ENCODE data around the gene KIF5C. TPM values are rescaled to one million over a fixed set of nuclear protein-coding genes. Genes with fewer than 3 reads are reported as not detected.

Gene KIF5C
- total RNA-seq, 6 donors from 2014 or later: 0.44 to 1.6 (median 0.85) TPM

DNA sequence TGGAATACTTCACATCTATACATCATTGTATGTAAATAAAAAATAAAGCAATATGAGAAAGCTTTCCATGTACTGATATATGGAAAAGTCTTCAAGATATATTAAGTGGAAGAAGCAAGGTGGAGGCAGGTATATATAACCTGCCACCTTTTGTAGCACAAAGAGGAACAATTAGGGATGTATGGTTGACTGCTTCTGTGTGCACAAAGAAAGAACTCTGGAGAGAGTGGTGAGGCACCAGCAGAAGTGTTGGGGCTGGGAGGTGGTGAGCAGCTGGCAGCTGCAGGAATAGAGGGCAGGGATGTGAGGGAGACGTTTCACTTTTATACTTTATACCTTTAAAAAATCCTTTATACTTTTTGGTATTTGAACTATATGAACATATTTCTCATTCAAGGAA lies 26.1 kb downstream of the KIF5C start:
- no peaks in the 10 kb centered on the region for H3K27me3 ChIP-seq
- TF ChIP-seq POLR2A (IDR thresholded peaks at IDR 0.05) (no peak), POLR2AphosphoS5 (IDR thresholded peaks at IDR 0.05) (no peak), EP300 (IDR thresholded peaks at IDR 0.05) (no peak)
- TF ChIP-seq, protein P1, sequence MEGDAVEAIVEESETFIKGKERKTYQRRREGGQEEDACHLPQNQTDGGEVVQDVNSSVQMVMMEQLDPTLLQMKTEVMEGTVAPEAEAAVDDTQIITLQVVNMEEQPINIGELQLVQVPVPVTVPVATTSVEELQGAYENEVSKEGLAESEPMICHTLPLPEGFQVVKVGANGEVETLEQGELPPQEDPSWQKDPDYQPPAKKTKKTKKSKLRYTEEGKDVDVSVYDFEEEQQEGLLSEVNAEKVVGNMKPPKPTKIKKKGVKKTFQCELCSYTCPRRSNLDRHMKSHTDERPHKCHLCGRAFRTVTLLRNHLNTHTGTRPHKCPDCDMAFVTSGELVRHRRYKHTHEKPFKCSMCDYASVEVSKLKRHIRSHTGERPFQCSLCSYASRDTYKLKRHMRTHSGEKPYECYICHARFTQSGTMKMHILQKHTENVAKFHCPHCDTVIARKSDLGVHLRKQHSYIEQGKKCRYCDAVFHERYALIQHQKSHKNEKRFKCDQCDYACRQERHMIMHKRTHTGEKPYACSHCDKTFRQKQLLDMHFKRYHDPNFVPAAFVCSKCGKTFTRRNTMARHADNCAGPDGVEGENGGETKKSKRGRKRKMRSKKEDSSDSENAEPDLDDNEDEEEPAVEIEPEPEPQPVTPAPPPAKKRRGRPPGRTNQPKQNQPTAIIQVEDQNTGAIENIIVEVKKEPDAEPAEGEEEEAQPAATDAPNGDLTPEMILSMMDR (IDR thresholded peaks at IDR 0.05): no peak
- 58 to 68% methylated on average over 1 of the region's 1 CpG for WGBS, 2 donors
- H3K36me3 ChIP-seq: no peaks in the 10 kb centered on the region
- DNase-seq (no peak), ATAC-seq (ENCODE audit: low FRiP score in 2 of 2) (no peak)
- no peak overlapping the region for H3K27ac ChIP-seq
- no peaks in the 10 kb centered on the region for H3K9me3 ChIP-seq
- no peaks in the 10 kb centered on the region for H3K4me1 ChIP-seq
- H3K4me3 ChIP-seq: no peak overlapping the region

DNA sequence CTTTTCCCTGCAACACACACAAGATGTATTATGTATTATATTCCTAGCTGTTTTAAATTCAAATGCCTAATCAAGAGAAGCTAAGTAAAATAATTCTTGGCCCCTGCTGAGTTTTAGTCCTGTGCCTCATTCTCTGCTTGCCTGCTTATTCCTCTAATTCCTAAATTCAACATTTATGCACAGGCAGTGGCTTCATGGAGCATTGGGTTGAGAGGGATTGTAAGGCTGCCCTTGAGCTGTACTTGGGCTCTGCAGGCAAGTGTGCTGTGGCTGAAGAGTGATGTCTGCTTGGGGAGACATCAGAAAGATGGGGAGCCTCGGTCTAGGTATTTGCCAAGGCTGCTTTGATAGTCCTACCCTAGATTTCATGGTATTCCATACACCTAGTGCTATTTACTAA lies 27.8 kb downstream of the KIF5C start:
- H3K4me1 ChIP-seq: no peaks in the 10 kb centered on the region
- WGBS, 2 donors: 71 to 75% methylated on average over 1 of the region's 1 CpG
- H3K27me3 ChIP-seq: no peaks in the 10 kb centered on the region
- H3K36me3 ChIP-seq: no peaks in the 10 kb centered on the region
- TF ChIP-seq, protein P1 (IDR thresholded peaks at IDR 0.05): no peak
- TF ChIP-seq POLR2A (IDR thresholded peaks at IDR 0.05) (no peak), EP300 (IDR thresholded peaks at IDR 0.05) (no peak), POLR2AphosphoS5 (IDR thresholded peaks at IDR 0.05) (no peak)
- H3K27ac ChIP-seq: no peak overlapping the region
- H3K4me3 ChIP-seq: no peak overlapping the region
- no peak for DNase-seq
- ATAC-seq (ENCODE audit: low FRiP score in 2 of 2): no peak
- H3K9me3 ChIP-seq: no peaks in the 10 kb centered on the region

DNA sequence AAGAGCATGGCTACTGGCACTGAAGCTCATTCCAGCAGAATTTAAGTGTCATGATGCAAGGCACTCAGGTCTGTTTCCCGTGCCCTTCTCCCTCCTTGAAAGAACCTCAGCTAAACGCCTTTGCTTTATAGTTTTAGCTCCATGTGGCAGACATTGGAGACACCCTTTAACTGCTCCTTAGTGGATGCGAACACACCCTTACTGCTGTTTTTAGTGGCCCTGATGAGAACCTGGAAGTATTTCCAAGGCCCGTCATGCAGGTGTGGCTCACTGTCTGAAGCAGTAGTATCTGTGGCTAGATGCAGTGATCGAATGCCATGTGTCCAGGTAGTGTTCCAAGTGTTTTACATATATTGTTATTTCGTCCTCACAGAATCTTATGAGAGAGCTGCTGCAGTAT lies 28.3 kb downstream of the KIF5C start:
- Histone ChIP-seq H3K4me1 (no peaks in the 10 kb centered on the region), H3K9me3 (no peaks in the 10 kb centered on the region), H3K27ac (no peak overlapping the region), H3K27me3 (no peaks in the 10 kb centered on the region), H3K4me3 (no peak overlapping the region), H3K36me3 (no peaks in the 10 kb centered on the region)
- TF ChIP-seq, protein P1 (IDR thresholded peaks at IDR 0.05): no peak
- TF ChIP-seq EP300 (IDR thresholded peaks at IDR 0.05): no peak
- TF ChIP-seq POLR2AphosphoS5 (IDR thresholded peaks at IDR 0.05): no peak
- no peak for TF ChIP-seq POLR2A (IDR thresholded peaks at IDR 0.05)
- ATAC-seq (ENCODE audit: low FRiP score in 2 of 2) (no peak), DNase-seq (no peak)
- WGBS, 2 donors: 68 to 73% methylated on average over 6 of the region's 6 CpGs

DNA sequence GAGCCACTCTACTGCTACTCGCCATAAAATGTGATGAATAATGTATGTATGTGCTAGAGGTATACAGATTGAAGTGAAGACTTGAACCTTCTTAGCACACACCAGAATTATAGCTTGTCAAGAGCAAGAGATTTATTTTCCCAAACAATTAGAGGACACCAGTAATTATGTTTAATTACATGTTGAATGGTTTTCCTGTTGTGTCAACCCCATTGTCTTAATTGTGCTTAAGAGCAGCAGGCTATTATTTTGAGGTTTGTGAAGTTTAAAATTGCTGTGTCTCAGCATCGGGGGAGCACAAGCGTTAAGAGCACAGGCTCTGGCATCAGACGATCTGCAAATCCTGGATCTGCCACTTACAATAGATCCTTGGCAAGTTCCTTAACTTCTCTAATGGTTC lies 29.0 kb downstream of the KIF5C start:
- H3K4me1 ChIP-seq: no peaks in the 10 kb centered on the region
- no peak overlapping the region for H3K27ac ChIP-seq
- H3K36me3 ChIP-seq: no peaks in the 10 kb centered on the region
- no peaks in the 10 kb centered on the region for H3K27me3 ChIP-seq
- H3K9me3 ChIP-seq: no peaks in the 10 kb centered on the region
- 70% methylated on average over 4 of the region's 4 CpGs for WGBS, 2 donors
- no peak overlapping the region for H3K4me3 ChIP-seq
- no peak for TF ChIP-seq EP300 (IDR thresholded peaks at IDR 0.05)
- no peak for TF ChIP-seq POLR2AphosphoS5 (IDR thresholded peaks at IDR 0.05)
- TF ChIP-seq POLR2A (IDR thresholded peaks at IDR 0.05): no peak
- TF ChIP-seq, protein P1 (IDR thresholded peaks at IDR 0.05): no peak
- DNase-seq (no peak), ATAC-seq (ENCODE audit: low FRiP score in 2 of 2) (no peak)

DNA sequence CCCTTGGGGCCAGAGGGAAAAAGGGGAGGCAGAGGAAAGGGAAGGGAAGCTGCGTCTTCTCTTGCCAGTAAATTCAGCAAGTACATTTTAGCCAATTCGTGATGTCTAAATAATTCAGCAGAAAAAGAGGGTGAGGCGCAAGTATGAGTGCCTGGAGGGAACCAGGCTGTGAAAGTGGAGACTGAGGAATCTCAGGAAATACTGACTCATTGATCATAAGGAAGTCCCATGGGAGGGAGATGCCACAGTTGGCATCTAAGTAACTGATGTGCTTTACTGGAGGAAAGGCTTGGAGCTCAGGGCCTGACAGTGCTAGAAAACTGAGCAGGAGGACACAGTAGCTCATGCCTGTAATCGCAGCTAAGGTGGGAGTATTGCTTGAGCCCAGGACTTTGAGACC lies 31.1 kb downstream of the KIF5C start:
- H3K4me1 ChIP-seq: no peaks in the 10 kb centered on the region
- no peak for DNase-seq
- no peak overlapping the region for H3K4me3 ChIP-seq
- no peaks in the 10 kb centered on the region for H3K9me3 ChIP-seq
- 92 to 93% methylated on average over 4 of the region's 4 CpGs for WGBS, 2 donors
- H3K27ac ChIP-seq: no peak overlapping the region
- no peaks in the 10 kb centered on the region for H3K27me3 ChIP-seq
- TF ChIP-seq, protein P1 (IDR thresholded peaks at IDR 0.05): no peak
- TF ChIP-seq EP300 (IDR thresholded peaks at IDR 0.05) (no peak), POLR2AphosphoS5 (IDR thresholded peaks at IDR 0.05) (no peak), POLR2A (IDR thresholded peaks at IDR 0.05) (no peak)
- ATAC-seq (ENCODE audit: low FRiP score in 2 of 2): no peak
- no peaks in the 10 kb centered on the region for H3K36me3 ChIP-seq
